Spinal cord (tissue), 10 donors: ENCODE measurements around the gene ARHGAP5. TPM values are rescaled to one million over a fixed set of nuclear protein-coding genes. Genes with fewer than 3 reads are reported as not detected.

Experiments used
- DNase-seq, 6 donors: peaks; one replicate each; pipeline versions ENCODE4 v3.0.0 to v3.0.0-alpha.2; 2013 to 2015; ENCODE audit warnings: low spot score in 6 of 6, low read depth in 4 of 6
- H3K27ac ChIP-seq: one replicate; pipeline ENCODE4 v1.5.1; 2013; ENCODE audit warnings: low read depth, low read length, control low read depth
- H3K27me3 ChIP-seq: one replicate; pipeline ENCODE4 v1.6.1; 2013; ENCODE audit warnings: low read length; ENCODE audit not compliant: control insufficient read depth, insufficient read depth
- H3K36me3 ChIP-seq: one replicate; pipeline ENCODE4 v1.6.1; 2013; ENCODE audit warnings: low read length; ENCODE audit not compliant: control insufficient read depth, insufficient read depth
- H3K4me1 ChIP-seq: one replicate; pipeline ENCODE4 v1.6.1; 2013; ENCODE audit warnings: low read length; ENCODE audit not compliant: control insufficient read depth, insufficient read depth
- H3K4me3 ChIP-seq: one replicate; pipeline ENCODE4 v1.5.1; 2013; ENCODE audit warnings: low read depth, low read length, control low read depth
- H3K9me3 ChIP-seq: one replicate; pipeline ENCODE4 v1.6.1; 2013; ENCODE audit warnings: low read length; ENCODE audit not compliant: control insufficient read depth, insufficient read depth
- WGBS: methylation state at CpG from one replicate; pipeline ENCODE4 v1.1.5; 2013; ENCODE audit warnings: missing lambda C conversion rate; ENCODE audit not compliant: insufficient coverage; 5-methylcytosine and 5-hydroxymethylcytosine counted together
- polyA plus RNA-seq, 2 donors: library from polyadenylated mRNA; unstranded; fragments of 120-200 nt; gene quantifications; one replicate each; pipeline ENCODE4 v1.2.1, GENCODE V29; 2013; ENCODE audit not compliant: insufficient read length in 2 of 2
- total RNA-seq, 2 donors: library from RNA; depleted of rRNA in 1 of 2; stranded (reverse); fragments of 120-200 nt in 1 of 2; fragments of >200 nt in 1 of 2; gene quantifications; one replicate each; pipeline versions ENCODE4 v1.2.3 to v1.2.4, GENCODE V29; 2013 to 2014
- donor health status: healthy.

ARHGAP5 gene
- total and polyA plus RNA-seq, 4 donors = 60.2 to 306 (median 149) TPM

- no peaks in the 10 kb centered on the region for H3K36me3 ChIP-seq
Observed at GRCh38 chr14:32049361-32050088, 27.6 kb upstream of the ARHGAP5 start.

GRCh38 chr14:32050878-32051277 lies 26.2 kb upstream of the ARHGAP5 start:
- no peak for DNase-seq

More at GRCh38 chr14:32049361-32050088, 27.6 kb upstream of the ARHGAP5 start:
- no peak for DNase-seq
- H3K4me1 ChIP-seq = no peaks in the 10 kb centered on the region
- H3K27me3 ChIP-seq = no peaks in the 10 kb centered on the region
- WGBS = 80% methylated on average over 1 of the region's 4 CpGs
- H3K9me3 ChIP-seq = no peaks in the 10 kb centered on the region
- no peak overlapping the region for H3K27ac ChIP-seq
- H3K4me3 ChIP-seq = no peak overlapping the region

GRCh38 chr14:32054536-32054935 lies 22.6 kb upstream of the ARHGAP5 start:
- Histone ChIP-seq H3K27ac (no peak overlapping the region), H3K36me3 (no peaks in the 10 kb centered on the region), H3K27me3 (no peaks in the 10 kb centered on the region), H3K4me1 (no peaks in the 10 kb centered on the region), H3K9me3 (no peaks in the 10 kb centered on the region), H3K4me3 (no peak overlapping the region)
- WGBS = no CpG with 5 or more reads among the region's 5 CpGs
- DNase-seq = no peak

More at GRCh38 chr14:32050878-32051277, 26.2 kb upstream of the ARHGAP5 start:
- no peak overlapping the region for H3K4me3 ChIP-seq
- H3K27ac ChIP-seq = no peak overlapping the region
- H3K27me3 ChIP-seq = no peaks in the 10 kb centered on the region
- H3K36me3 ChIP-seq = no peaks in the 10 kb centered on the region
- no peaks in the 10 kb centered on the region for H3K9me3 ChIP-seq
- H3K4me1 ChIP-seq = no peaks in the 10 kb centered on the region

GRCh38 chr14:32055175-32055574 lies 21.9 kb upstream of the ARHGAP5 start:
- no peaks in the 10 kb centered on the region for H3K27me3 ChIP-seq
- DNase-seq = no peak
- H3K4me3 ChIP-seq = no peak overlapping the region
- H3K9me3 ChIP-seq = no peaks in the 10 kb centered on the region
- WGBS = 0% methylated on average over 1 of the region's 2 CpGs
- no peaks in the 10 kb centered on the region for H3K4me1 ChIP-seq
- no peaks in the 10 kb centered on the region for H3K36me3 ChIP-seq
- H3K27ac ChIP-seq = no peak overlapping the region

GRCh38 chr14:32059702-32060101 lies 17.4 kb upstream of the ARHGAP5 start:
- no peak overlapping the region for H3K4me3 ChIP-seq
- WGBS = no CpG with 5 or more reads among the region's 2 CpGs
- no peak overlapping the region for H3K27ac ChIP-seq

GRCh38 chr14:32064931-32065330 lies 12.2 kb upstream of the ARHGAP5 start:
- no peak overlapping the region for H3K4me3 ChIP-seq

More at GRCh38 chr14:32059702-32060101, 17.4 kb upstream of the ARHGAP5 start:
- Histone ChIP-seq H3K4me1 (no peaks in the 10 kb centered on the region), H3K9me3 (no peaks in the 10 kb centered on the region), H3K36me3 (no peaks in the 10 kb centered on the region), H3K27me3 (no peaks in the 10 kb centered on the region)
- DNase-seq = no peak

GRCh38 chr14:32068708-32069107 lies 8.4 kb upstream of the ARHGAP5 start:
- H3K27ac ChIP-seq = no peak overlapping the region
- no peaks in the 10 kb centered on the region for H3K9me3 ChIP-seq
- no peaks in the 10 kb centered on the region for H3K27me3 ChIP-seq
- H3K36me3 ChIP-seq = no peaks in the 10 kb centered on the region
- DNase-seq = no peak
- H3K4me3 ChIP-seq = no peak overlapping the region
- no peaks in the 10 kb centered on the region for H3K4me1 ChIP-seq
- WGBS = 90% methylated on average over 2 of the region's 2 CpGs

More at GRCh38 chr14:32064931-32065330, 12.2 kb upstream of the ARHGAP5 start:
- no peaks in the 10 kb centered on the region for H3K4me1 ChIP-seq
- no peaks in the 10 kb centered on the region for H3K27me3 ChIP-seq
- H3K9me3 ChIP-seq = no peaks in the 10 kb centered on the region
- no CpG with 5 or more reads among the region's 4 CpGs for WGBS
- no peak for DNase-seq
- no peak overlapping the region for H3K27ac ChIP-seq
- H3K36me3 ChIP-seq = no peaks in the 10 kb centered on the region

GRCh38 chr14:32070282-32070681 lies 6.8 kb upstream of the ARHGAP5 start:
- 100% methylated on average over 1 of the region's 3 CpGs for WGBS
- H3K9me3 ChIP-seq = no peaks in the 10 kb centered on the region
- no peaks in the 10 kb centered on the region for H3K36me3 ChIP-seq
- H3K27me3 ChIP-seq = no peaks in the 10 kb centered on the region
- no peak overlapping the region for H3K4me3 ChIP-seq
- no peak for DNase-seq
- no peaks in the 10 kb centered on the region for H3K4me1 ChIP-seq
- no peak overlapping the region for H3K27ac ChIP-seq

- WGBS = no CpG with 5 or more reads among the region's 1 CpG
- peak in 1 of 6 donors; percentile 33 for DNase-seq
- Histone ChIP-seq H3K27ac (no peak overlapping the region), H3K36me3 (no peaks in the 10 kb centered on the region), H3K4me1 (peaks cover 4% of the 10 kb centered on the region), H3K4me3 (no peak overlapping the region), H3K9me3 (no peaks in the 10 kb centered on the region), H3K27me3 (no peaks in the 10 kb centered on the region)
Observed at GRCh38 chr14:32072676-32073075, 4.4 kb upstream of the ARHGAP5 start.

GRCh38 chr14:32073537-32074189 lies 3.4 kb upstream of the ARHGAP5 start:
- Histone ChIP-seq H3K27ac (peak overlapping the region; percentile 30), H3K4me3 (no peak overlapping the region), H3K27me3 (no peaks in the 10 kb centered on the region), H3K9me3 (no peaks in the 10 kb centered on the region), H3K36me3 (no peaks in the 10 kb centered on the region), H3K4me1 (peaks cover 4% of the 10 kb centered on the region)
- WGBS = no CpG with 5 or more reads among the region's 6 CpGs
- peak in 4 of 6 donors; percentile 17 to 80 (median 56) for DNase-seq
